ENCODE results near the gene KCNK15.

- TF ChIP-seq POLR2A (IDR thresholded peaks at IDR 0.05; ENCODE audit: low read depth, low read length) (no peak), POLR2AphosphoS5 (IDR thresholded peaks at IDR 0.05; ENCODE audit: low read depth, low read length) (no peak)
Measured at GRCh38 chr20:44761423-44761822, 15.8 kb downstream of the KCNK15 start.

Measured in GM12892 (cell line).